Measurements from ENCODE around the gene GALK2.

Gene GALK2

DNA sequence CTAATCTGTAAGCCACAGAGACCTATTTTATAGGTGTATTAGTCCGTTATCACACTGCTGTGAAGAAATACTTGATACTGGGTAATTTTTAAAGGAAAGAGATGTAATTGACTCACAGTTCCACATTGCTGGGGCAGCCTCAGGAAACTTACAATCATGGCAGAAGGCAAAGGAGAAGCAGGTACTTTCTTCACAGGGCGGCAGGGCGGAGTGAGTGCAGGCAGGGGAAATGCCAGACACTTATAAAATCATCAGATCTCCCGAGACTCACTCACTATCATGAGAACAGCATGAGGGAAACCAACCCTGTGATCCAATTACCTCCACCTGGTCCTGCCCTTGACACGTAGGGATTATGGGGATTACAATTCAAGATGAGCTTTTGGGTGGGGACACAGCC is 108.7 kb downstream of the GALK2 start:
- no peak for DNase-seq (ENCODE audit: low read depth in 2 of 2, low spot score in 1 of 2)

DNA sequence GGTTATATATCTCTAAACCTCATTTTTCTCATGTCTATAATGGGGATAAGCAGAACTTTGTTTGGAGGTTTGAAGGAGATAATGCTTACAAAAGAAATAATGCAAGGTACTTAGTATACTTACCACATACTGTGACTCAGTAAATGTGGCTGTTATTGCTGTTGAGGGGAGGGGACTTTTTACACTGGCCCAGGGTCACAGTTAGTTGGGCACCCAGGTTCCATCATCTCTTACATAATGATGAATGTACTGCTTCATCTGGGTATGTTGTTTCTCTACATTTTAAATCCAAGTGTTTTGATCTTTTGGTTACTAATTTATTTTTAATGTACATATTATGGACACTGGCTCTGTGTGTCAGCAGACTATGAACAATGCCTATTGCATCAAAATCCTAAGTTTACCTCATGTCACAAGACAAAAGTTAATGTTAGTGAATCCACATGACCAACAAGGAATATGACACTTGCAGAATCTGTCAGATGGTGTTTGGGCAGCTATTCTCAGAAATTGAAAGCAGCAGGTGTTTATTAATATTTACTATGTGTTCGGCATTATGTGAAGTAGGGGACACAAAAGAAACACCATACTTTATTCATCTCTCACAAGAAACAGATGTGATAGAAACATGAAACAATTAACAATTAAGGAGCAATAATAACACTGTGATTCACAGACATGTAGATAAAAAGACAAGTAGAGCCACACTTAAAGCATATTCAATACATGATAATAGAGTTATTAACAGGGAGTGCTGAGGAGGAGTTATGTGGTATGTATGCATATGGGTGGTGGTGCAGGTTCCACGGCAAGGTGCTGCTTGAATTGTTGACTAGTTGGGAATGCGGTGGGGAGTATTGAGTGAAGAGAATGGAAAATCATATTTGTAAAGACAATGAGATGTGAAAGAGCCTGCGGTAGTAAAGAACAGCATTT is 109.7 kb downstream of the GALK2 start:
- no peak for DNase-seq (ENCODE audit: low read depth in 2 of 2, low spot score in 1 of 2)

DNA sequence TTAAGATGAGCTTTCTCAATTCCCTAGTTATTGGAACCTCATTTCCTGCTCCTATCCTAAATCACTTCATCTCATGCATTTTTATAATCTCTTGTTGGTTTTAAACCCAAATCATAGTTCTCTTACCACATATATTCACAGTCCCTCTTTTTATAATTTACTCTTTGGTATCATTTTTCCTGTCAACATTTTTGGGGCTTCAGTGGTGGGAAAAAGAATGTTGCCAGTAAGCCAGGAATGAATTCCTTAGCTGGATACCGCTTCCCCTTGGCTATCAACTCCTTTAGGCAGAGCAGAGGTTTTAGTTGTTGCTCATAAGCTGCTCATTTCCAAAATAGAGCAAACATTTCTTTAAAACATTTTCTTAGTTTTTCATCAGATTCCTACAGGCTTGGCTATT is 112.3 kb downstream of the GALK2 start:
- no peak for DNase-seq (ENCODE audit: low read depth in 2 of 2, low spot score in 1 of 2)

DNA sequence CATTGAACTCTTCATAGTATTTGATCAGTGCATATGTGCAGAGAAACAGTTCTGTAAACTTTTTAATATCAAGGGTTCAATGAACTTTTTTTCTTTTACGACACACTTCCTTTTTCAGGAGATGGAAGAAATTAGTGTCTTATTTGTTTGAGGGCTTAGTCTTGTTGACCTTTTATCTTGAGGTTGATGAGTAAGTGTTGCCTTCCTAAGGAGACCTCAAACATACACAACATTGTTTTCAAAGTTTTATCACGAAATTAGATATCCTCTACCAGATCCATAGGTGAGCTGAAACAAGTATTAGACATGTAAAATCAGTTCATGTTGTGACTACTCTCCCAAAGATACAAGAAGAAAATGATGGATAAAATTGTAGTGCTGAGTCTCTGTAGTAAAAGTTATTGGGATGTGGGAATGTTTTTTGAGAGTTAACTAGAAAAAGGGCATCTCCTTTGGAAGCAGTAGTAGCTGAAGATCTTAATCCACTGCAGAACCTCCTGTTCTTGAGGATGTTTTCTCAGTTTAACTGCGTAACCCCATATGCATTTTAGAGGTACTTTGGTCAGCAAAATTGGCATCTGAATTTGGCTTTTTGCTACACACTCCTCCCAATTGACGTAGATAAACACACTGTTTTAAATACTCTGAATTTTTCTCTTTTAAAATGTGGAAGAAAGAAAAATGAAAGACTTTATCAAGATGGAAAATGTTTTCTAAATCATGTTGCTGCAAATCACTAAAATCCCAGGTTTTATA is 116.8 kb downstream of the GALK2 start:
- no peak for DNase-seq (ENCODE audit: low read depth in 2 of 2, low spot score in 1 of 2)

DNA sequence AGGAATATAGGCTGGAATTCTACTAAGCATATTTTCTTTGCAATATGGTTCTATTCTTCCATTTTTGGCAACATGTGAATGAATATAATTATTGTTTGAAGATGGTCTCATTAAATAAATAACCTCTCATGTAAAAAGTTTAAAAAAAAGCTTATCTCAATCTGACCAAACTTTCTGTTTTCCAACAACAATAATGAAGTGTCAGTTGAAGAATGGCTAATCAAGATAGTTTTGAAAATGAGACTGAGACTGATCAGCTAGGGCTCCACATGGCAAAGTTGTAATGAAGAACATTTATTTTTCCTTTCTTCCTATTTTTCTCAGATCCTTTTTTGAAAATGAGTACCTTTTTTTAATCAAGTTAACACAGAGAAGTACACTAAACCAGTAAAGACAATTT is 117.4 kb downstream of the GALK2 start:
- no peak for DNase-seq (ENCODE audit: low read depth in 2 of 2, low spot score in 1 of 2)

DNA sequence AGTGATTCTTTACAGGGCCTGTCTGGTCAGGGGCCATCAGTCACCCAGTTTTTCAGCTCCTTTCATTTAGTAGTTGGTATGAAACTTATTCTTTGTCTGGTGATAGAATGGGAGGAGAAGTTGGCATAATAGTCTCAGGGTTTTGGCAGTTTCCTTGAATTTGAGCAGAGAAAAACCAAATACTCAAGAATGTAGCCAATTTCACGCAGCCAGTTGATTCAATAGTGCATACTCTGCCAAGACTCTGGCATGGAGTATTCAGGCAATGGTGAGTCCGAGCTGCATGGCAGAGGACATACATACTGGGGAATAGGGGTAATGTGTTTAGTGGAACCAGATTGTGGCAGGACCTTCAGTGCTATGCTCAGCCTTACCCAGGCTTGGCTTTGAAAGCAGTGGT is 118.3 kb downstream of the GALK2 start:
- no peak for DNase-seq (ENCODE audit: low read depth in 2 of 2, low spot score in 1 of 2)

DNA sequence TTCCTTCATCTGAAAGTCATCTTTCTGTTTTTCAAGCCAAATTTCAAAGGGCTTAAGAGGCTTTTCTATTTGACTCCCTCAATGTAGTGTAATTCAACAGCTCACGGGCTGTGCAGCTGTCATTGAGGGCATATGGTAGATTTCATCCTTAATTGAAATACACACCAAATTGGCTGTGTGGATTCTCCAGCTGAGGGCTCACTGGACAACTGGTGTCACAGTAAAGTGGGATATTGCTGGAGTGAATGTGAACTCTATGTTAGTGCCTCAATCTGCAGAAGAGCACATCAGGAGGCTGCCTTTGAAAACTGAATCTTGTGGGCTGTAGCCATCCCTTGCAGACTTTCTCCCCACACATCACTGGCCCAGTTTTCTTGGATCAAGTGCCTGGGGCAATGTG is 120.1 kb downstream of the GALK2 start:
- no peak for DNase-seq (ENCODE audit: low read depth in 2 of 2, low spot score in 1 of 2)

DNA sequence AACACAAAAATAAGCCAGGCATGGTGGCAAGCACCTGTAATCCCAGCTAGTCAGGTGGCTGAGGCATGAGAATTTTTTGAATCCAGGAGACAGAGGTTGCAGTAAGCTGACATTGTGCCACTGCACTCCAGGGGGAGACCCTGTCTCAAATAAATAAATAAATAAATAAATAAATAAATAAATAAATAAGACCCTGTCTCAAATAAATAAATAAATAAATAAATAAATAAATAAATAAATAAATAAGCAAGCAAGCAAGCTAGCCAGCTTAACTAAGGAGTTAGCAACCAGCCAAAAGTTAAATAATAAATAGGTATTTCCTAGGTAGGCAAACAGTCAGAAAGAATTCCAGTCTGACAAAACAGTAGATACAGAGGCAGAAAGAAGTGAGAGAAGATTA is 123.9 kb downstream of the GALK2 start:
- no peak for DNase-seq (ENCODE audit: low read depth in 2 of 2, low spot score in 1 of 2)

DNA sequence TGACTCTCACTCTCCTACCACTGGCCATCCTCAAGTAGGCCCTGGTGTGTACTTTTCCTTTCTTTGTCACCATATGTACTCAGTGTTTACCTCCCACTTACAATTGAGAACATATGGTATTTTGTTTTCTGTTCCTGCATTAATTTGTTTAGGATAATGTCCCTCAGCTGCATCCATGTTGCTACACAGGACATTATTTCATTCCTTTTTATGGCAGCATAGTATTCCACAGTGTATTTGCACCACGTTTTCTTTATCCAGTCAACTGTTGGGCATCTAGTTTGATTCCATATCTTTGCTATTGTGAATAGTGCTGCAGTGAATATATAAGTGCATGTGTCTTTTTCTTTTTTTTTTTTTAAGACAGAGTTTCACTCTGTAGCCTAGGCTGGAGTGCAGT is 126.2 kb downstream of the GALK2 start:
- DNase-seq (ENCODE audit: low read depth in 2 of 2, low spot score in 1 of 2) = no peak

DNA sequence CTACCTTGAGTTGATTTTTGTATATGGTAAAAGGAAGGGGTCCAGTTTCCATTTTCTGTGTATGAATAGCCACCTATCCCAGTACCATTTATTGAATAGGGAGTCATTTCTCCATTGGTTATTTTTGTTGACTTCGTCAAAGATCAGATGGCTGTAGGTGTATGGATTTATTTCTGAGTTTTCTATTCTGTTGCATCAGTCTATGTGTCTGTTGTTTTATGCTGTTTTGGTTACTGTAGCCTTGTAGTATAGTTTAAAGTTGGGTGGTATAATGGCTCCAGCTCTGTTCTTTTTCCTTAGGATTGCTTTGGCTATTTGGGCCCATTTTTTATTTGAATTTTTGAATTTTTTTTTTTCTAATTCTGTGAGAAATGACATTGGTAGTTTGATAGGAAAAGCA is 127.5 kb downstream of the GALK2 start:
- no peak for DNase-seq (ENCODE audit: low read depth in 2 of 2, low spot score in 1 of 2)

DNA sequence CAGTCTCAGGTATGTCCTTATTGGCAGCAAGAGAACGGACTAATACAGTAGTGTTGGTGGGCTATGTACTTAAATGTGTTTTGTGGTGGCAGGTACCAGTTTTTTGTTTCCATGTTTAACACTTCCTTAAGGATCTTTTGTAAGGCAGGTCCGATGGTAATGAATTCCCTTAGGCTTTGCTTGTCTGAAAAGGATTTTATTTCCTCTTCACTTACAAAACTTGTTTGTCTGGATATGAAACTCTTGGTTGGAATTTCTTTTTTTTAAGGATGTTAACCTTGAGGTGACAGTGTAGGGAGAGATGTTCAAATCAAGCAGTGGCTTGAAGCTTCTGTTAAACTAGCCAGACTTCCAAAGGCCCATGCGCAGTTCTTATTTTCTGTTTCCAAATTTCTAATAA is 130.8 kb downstream of the GALK2 start:
- no peak for DNase-seq (ENCODE audit: low read depth in 2 of 2, low spot score in 1 of 2)

DNA sequence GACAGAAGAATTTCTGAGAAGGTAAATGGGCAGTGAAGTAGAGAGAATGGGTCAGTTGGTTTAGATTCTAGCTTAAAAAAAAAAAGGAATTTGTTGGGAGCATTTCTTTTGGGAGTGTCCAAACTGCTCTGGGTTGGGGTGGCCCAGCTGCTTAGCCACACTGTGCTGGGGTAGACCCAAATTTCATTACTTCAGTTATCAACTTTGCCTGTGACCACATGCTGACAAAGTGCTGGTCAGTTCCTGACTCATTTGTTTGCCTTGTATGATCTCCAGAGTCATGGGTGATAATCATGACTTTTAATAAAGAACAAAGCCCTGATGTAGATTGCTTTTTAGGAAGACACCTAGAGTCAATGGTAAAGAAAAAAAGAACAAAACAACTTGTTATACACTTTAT is 131.5 kb downstream of the GALK2 start:
- no peak for DNase-seq (ENCODE audit: low read depth in 2 of 2, low spot score in 1 of 2)

DNA sequence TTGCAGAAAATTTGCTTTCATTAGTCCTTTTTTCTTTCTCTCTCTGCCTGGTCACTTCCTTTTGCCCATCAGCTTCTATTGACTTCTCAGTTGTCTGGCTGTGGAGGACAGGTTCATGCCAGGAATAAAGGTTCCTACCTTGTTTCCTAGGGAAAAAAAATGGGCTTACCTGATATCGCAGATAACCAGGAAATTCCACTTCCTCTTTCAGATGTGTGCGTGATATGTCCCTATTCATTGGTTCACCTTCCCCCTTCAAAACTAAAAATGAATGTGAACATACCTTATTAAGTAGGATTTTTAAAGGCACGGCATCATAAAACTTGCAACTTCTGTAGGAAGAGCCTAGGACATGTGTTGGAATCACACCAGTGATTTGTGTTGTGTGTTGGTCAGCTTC is 133.0 kb downstream of the GALK2 start:
- DNase-seq (ENCODE audit: low read depth in 2 of 2, low spot score in 1 of 2) = no peak

DNA sequence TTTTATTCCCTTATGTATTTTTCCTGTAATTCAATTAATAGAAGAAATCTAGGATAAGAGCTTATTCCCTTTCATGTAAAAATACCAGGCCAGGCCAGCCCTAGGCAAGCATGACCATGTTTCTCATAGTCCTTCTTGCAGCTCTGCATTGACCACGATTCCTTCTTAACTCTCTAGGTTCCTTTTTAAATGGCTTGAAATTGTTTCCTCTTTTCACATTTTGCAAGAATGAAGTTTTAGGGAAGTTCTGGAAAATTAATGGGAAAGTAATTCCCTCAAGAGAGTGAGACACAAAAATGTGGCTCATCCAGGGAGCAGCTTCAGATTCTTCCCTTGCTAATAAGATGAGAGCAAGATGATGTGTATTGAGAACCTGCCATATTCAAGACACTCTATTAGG is 136.5 kb downstream of the GALK2 start:
- DNase-seq (ENCODE audit: low read depth in 2 of 2, low spot score in 1 of 2) = no peak

DNA sequence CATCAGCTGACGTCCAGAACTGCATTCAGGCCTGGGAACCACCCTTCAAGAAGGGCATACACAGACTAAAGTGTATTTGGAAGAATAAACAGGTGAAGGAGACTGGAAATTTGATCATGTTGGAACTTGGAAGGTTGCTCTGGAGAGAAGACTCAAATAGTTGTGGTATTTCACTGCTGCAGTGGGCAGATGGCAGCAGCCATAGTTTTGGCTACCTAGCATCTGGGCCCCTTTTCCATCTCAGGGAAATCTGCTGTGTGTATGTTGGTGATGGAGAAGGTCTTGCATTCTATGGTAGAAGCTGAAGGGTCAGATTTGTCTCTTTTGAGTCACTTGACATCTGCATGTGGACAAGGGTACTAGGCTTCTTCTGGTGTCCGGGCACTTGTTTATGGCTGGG is 138.6 kb downstream of the GALK2 start:
- DNase-seq (ENCODE audit: low read depth in 2 of 2, low spot score in 1 of 2) = no peak

DNA sequence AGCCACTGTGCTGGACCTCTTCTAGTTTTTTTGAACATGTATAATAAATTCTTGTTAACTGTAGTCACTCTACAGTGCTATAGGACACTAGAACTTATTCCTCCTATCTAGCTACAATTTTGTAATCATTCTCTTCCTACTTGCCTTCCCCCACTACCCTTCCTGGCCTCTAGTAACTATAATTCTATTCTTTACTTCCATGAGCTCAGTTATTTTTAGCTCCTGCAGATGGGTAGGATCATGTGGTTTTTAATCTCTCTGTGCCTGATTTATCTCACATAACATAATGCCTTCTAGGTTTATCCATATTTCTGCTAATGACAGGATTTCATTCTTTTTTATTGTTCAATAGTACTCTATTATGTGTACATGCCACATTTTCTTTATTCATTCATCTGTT is 139.8 kb downstream of the GALK2 start:
- no peak for DNase-seq (ENCODE audit: low read depth in 2 of 2, low spot score in 1 of 2)

DNA sequence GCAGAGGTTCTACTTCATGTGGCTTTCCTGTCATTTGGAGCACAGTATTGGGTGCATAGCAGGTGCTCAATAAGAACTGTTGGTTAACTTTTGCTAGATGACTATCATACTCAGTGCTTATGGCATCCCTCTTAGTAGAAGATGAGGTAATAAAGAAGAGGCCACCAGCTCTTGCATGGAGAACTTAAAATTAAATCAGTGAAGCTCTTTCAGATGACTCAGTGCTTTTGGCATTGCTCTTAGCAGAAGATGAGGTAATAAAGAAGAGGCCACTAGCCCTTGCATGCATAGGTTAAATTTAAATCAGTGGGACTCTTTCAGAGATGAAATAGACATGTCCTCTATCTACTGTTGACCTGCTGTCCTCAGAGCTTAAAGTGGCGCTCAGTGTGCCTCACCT is 143.6 kb downstream of the GALK2 start:
- DNase-seq (ENCODE audit: low read depth in 2 of 2, low spot score in 1 of 2) = no peak

DNA sequence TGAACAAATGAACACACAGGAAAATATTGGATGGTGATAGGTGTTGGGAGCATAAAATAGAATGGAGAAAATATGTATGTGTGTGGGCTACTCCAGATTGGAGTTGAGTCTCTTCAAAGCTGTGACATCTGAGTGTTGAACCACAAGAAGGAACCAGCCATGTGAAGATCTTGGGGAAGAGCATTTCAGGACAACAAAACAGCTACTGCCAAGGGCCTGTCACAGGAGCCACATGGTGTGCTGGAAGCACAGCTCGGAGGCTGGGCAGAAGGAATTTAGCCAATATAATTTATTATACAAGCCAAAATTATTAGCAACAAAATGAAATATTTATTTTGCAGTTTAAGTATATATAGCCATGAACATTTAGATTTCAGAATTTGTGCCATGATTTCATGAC is 144.7 kb downstream of the GALK2 start:
- DNase-seq (ENCODE audit: low read depth in 2 of 2, low spot score in 1 of 2) = no peak

DNA sequence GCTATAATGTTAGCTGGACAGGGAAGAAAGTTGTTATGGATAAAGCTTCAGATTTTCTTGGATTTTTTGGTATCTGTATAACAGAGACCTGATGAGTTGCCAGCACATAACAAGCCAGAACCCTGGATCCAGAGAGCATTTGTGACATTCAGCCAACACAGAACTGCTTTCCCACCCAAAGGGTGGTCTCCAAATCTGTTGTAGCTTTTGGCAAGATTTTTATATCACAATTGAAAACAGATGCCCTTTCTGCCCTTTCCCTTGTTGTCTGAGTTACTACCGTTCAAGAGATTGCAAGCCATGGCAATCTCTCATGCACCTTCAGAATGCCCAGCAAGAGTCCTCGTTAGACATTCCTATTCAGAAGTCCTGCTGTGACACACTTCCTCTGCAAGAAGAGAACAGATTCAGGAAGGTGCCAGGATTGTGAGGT is 145.4 kb downstream of the GALK2 start:
- DNase-seq (ENCODE audit: low read depth in 2 of 2, low spot score in 1 of 2) = no peak

DNA sequence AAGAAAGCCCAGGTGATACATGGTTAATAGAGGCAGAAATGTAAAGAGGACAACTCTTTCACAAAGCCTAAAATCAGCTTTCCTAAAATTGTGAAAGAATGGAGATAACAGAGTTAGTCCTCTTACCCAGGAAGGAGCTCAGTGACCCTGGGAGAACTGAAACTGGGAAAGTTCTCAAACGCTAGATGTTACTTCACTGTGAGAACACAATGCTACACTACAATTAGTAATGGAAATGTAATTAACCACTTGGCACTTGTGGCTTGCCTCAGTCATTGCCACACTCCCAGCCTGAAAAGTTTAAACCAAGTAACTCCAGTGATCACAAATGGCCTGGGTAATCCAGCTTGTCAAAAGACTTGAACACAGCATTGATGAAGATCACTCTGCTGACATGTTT is 150.3 kb downstream of the GALK2 start:
- DNase-seq (ENCODE audit: low read depth in 2 of 2, low spot score in 1 of 2) = no peak

DNA sequence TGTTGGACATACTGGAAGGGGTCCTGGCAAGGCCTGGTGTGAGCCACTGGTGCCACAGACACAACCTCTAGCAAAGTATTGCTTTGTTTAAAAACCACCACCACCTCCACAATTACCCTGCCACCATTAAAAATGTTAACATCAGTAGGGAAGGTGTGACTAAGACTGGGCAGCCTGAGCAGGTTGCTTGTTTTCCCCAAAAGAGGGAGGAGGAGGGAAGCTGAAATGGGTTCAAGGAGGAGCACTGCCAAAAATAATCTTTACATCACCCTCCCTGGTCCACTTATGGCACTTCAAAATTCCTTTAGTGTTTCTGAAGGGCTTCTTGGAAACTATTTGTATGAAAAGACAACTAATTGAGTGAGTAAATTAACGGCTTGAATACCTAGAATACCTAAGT is 153.2 kb downstream of the GALK2 start:
- no peak for DNase-seq (ENCODE audit: low read depth in 2 of 2, low spot score in 1 of 2)

DNA sequence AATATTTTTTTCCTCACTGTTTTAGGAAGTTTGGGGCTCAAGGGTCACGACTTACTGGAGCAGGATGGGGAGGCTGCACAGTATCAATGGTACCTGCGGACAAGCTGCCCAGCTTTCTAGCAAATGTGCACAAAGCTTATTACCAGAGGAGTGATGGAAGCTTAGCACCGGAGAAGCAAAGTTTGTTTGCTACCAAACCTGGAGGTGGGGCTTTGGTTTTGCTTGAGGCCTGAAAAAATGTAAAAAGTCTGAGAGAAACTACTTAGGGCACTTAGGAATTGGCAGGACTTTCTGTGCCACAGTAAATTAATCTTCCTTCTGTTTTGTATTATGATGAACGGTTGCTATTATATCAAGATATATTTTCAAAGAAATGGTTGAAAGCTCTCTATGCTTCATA is 157.9 kb downstream of the GALK2 start:
- DNase-seq (ENCODE audit: low read depth in 2 of 2, low spot score in 1 of 2) = no peak

DNA sequence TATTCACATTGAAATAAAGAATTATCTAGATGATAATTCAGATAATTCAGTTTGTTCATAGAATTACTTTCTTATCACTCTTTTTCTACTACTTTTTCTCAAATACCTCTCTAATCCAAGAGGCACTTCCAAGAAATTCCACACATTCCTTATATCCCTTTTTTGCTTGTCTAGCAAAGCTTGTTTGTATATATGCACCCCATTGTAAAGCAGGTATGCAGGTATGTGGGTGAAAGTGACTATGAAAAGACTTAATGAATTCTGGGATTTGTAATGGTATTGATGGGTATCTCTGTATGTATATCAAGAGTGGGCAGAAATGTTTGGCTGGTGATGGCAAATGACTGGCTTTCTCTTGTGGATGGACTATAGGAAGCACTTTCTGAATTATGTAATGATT is 158.9 kb downstream of the GALK2 start:
- no peak for DNase-seq (ENCODE audit: low read depth in 2 of 2, low spot score in 1 of 2)

All from stimulated activated CD8-positive, alpha-beta memory T cell treated with anti-CD3 and anti-CD28 coated beads, Interleukin-4, amount 100 ng/mL, for 4 hours (primary cell).